HG03060 (cell line): ENCODE measurements around the gene CSMD2.

ENCODE experiments used
- ATAC-seq: cut with Tn5 transposase; IDR thresholded peaks from one replicate; pipeline ENCODE4 v1.9.1; 2021; ENCODE audit warnings: low read depth, moderate number of reproducible peaks; ENCODE audit not compliant: unreplicated experiment

The CSMD2 gene

GRCh38 chr1:34060901-34061415, 104.1 kb downstream of the CSMD2 start:
- ATAC-seq, result no peak

- ATAC-seq, result no peak
Observed at GRCh38 chr1:34060187-34060730, 104.8 kb downstream of the CSMD2 start.

- no peak for ATAC-seq
Observed at GRCh38 chr1:34057347-34058130, 107.5 kb downstream of the CSMD2 start.

- no peak for ATAC-seq
Observed at GRCh38 chr1:34055818-34056217, 109.2 kb downstream of the CSMD2 start.

- ATAC-seq, result no peak
Observed at GRCh38 chr1:34054920-34055319, 110.1 kb downstream of the CSMD2 start.

GRCh38 chr1:34053660-34054059, 111.4 kb downstream of the CSMD2 start:
- no peak for ATAC-seq

- no peak for ATAC-seq
Observed at GRCh38 chr1:34052565-34052964, 112.5 kb downstream of the CSMD2 start.

- ATAC-seq, result no peak
Observed at GRCh38 chr1:34050709-34051485, 114.1 kb downstream of the CSMD2 start.

- ATAC-seq, result no peak
Observed at GRCh38 chr1:34049994-34050393, 115.0 kb downstream of the CSMD2 start.

GRCh38 chr1:34049477-34049876, 115.6 kb downstream of the CSMD2 start:
- ATAC-seq, result no peak

- ATAC-seq, result no peak
Observed at GRCh38 chr1:34037856-34038255, 127.2 kb downstream of the CSMD2 start.

- no peak for ATAC-seq
Observed at GRCh38 chr1:34037109-34037508, 127.9 kb downstream of the CSMD2 start.

GRCh38 chr1:34034036-34034435, 131.0 kb downstream of the CSMD2 start:
- no peak for ATAC-seq

GRCh38 chr1:34029954-34030353, 135.1 kb downstream of the CSMD2 start:
- ATAC-seq, result no peak

- ATAC-seq, result no peak
Observed at GRCh38 chr1:34029515-34029914, 135.5 kb downstream of the CSMD2 start.

- no peak for ATAC-seq
Observed at GRCh38 chr1:34028381-34029055, 136.5 kb downstream of the CSMD2 start.

- no peak for ATAC-seq
Observed at GRCh38 chr1:34025675-34026074, 139.4 kb downstream of the CSMD2 start.

GRCh38 chr1:34024485-34024884, 140.5 kb downstream of the CSMD2 start:
- ATAC-seq, result no peak

- no peak for ATAC-seq
Observed at GRCh38 chr1:34019741-34020552, 145.1 kb downstream of the CSMD2 start.

GRCh38 chr1:34018285-34018684, 146.7 kb downstream of the CSMD2 start:
- no peak for ATAC-seq
